Neural cell (in vitro differentiated cells): ENCODE data around the gene CLDN14.

Experiments
- EP300 ChIP-seq: fragments of 450-650 bp; conservative IDR thresholded peaks from 2 replicates; pipeline ENCODE4 v1.6.1; 2014; ENCODE audit warnings: antibody characterized with exemption, mild to moderate bottlenecking, moderate library complexity; ENCODE audit not compliant: poor library complexity, severe bottlenecking
- MXI1 ChIP-seq: fragments of 450-650 bp; conservative IDR thresholded peaks from 2 replicates; pipeline ENCODE4 v1.6.1; 2014; ENCODE audit warnings: antibody characterized with exemption, mild to moderate bottlenecking; ENCODE audit not compliant: poor library complexity, severe bottlenecking
- POLR2AphosphoS5 ChIP-seq: IDR thresholded peaks from 2 replicates; pipeline ENCODE4 v1.6.1; 2012
- REST ChIP-seq: IDR thresholded peaks from 2 replicates; pipeline ENCODE4 v1.6.1; 2012; ENCODE audit warnings: borderline replicate concordance
- TAF1 ChIP-seq: IDR thresholded peaks from 2 replicates; pipeline ENCODE4 v1.6.1; 2012; ENCODE audit warnings: low read depth
- TF ChIP-seq, protein P1 (sequence below): fragments of 450-650 bp; IDR thresholded peaks from 2 replicates; pipeline ENCODE4 v1.5.1; 2014; ENCODE audit warnings: antibody characterized with exemption, mild to moderate bottlenecking, moderate library complexity; ENCODE audit not compliant: poor library complexity, severe bottlenecking

DNA sequence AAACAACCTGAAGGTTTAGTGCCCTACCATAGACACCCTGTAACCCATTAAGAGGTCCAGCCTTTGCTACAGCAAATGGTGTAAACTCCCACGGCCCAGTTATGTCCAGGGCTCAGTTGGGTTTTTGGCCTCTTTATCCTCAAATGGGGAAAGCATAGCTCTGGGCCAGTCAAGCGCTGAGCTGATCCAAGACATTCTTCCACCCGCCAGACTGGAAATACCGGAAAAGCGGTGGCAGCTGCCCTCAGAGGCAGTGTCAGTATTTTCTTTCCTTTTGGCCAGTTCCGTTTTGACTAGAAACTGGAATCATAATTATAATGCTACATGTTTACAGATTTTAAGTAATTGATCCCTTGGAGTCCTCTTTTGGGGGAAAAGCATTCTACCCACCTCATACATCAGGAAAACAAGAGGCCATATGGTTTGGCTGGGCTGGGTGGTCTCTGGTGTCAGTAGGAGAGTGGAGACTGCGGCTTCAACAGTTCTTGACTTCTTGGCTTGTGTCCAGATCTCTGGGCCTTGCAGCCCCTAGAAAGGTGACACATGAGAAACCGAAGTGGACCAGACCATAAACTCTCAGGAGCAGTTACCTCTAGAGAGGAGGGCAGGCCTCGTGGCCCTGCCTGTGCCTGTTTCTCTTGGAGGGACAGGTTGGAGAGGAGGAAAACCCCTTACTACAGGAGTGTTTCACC lies 30.2 kb upstream of the CLDN14 start:
- TF ChIP-seq REST, result no peak
- TF ChIP-seq, protein P1, sequence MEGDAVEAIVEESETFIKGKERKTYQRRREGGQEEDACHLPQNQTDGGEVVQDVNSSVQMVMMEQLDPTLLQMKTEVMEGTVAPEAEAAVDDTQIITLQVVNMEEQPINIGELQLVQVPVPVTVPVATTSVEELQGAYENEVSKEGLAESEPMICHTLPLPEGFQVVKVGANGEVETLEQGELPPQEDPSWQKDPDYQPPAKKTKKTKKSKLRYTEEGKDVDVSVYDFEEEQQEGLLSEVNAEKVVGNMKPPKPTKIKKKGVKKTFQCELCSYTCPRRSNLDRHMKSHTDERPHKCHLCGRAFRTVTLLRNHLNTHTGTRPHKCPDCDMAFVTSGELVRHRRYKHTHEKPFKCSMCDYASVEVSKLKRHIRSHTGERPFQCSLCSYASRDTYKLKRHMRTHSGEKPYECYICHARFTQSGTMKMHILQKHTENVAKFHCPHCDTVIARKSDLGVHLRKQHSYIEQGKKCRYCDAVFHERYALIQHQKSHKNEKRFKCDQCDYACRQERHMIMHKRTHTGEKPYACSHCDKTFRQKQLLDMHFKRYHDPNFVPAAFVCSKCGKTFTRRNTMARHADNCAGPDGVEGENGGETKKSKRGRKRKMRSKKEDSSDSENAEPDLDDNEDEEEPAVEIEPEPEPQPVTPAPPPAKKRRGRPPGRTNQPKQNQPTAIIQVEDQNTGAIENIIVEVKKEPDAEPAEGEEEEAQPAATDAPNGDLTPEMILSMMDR, result no peak
- no peak for TF ChIP-seq POLR2AphosphoS5
- TF ChIP-seq MXI1, result no peak
- TF ChIP-seq TAF1, result no peak
- TF ChIP-seq EP300, result no peak
